ENCODE measurements around the gene INF2.

GRCh38 chr14:104734991-104735779 lies 45.8 kb downstream of the INF2 start:
- TF ChIP-seq CTCF (IDR thresholded peaks at IDR 0.05) (no peak), POLR2A (IDR thresholded peaks at IDR 0.05) (no peak)

Data from esophagus squamous epithelium (tissue), 4 donors.